WTC11 (cell line): ENCODE measurements around the gene RNGTT. TPM values are rescaled to one million over a fixed set of nuclear protein-coding genes. Genes with fewer than 3 reads are reported as not detected.

Experiments
- ATAC-seq: fragments of 200-7000 bp; cut with Tn5 transposase; 2 replicates; pipeline ENCODE4 v1.10.0; 2021; ENCODE audit warnings: mild to moderate bottlenecking, moderate library complexity
- CTCF ChIA-PET: fragments of 300-600 bp; sonication (Branson Sonifier 250); formaldehyde crosslinking; loops from one replicate; lab custom pipeline; 2021; ENCODE audit warnings: antibody characterized with exemption; lab: Charles Lee
- POLR2A ChIA-PET: fragments of 350-600 bp; sonication (Branson Sonifier 250); formaldehyde crosslinking; loops from one replicate; lab custom pipeline; 2021; ENCODE audit warnings: antibody characterized with exemption; lab: Charles Lee
- DNase-seq: peaks from one replicate; pipeline ENCODE4 v3.0.0; 2021; ENCODE audit warnings: low spot score
- H3K27ac Mint-ChIP-seq: 2 replicates; pipeline ENCODE4 v1.8.0; 2021; ENCODE audit warnings: mixed read lengths
- H3K27me3 Mint-ChIP-seq: 2 replicates; pipeline ENCODE4 v1.8.0; 2021; ENCODE audit warnings: low read depth, mild to moderate bottlenecking, moderate library complexity, mixed read lengths
- H3K36me3 Mint-ChIP-seq: 2 replicates; pipeline ENCODE4 v1.8.0; 2021; ENCODE audit warnings: mixed read lengths
- H3K4me1 Mint-ChIP-seq: 2 replicates; pipeline ENCODE4 v1.8.0; 2022; ENCODE audit warnings: mixed read lengths
- H3K4me3 Mint-ChIP-seq: 2 replicates; pipeline ENCODE4 v1.8.0; 2021; ENCODE audit warnings: mild to moderate bottlenecking, moderate library complexity, mixed read lengths
- H3K9me3 Mint-ChIP-seq: 2 replicates; pipeline ENCODE4 v1.8.0; 2021; ENCODE audit warnings: mixed read lengths
- ATF1 ChIP-seq: sonication (generic); formaldehyde crosslinking; IDR thresholded peaks from 2 replicates; pipeline ENCODE4 v1.8.1; 2023; ENCODE audit warnings: mild to moderate bottlenecking, moderate library complexity, missing genetic modification reagents
- CREB1 ChIP-seq: sonication (generic); formaldehyde crosslinking; IDR thresholded peaks from 2 replicates; pipeline ENCODE4 v1.8.0; 2023; ENCODE audit warnings: mild to moderate bottlenecking, missing genetic modification reagents
- CREM ChIP-seq: sonication (generic); formaldehyde crosslinking; IDR thresholded peaks from 2 replicates; pipeline ENCODE4 v1.8.1; 2022; ENCODE audit warnings: mild to moderate bottlenecking, missing genetic modification reagents, moderate library complexity
- ESRRA ChIP-seq: sonication (generic); formaldehyde crosslinking; IDR thresholded peaks from 2 replicates; pipeline ENCODE4 v1.8.1; 2022; ENCODE audit warnings: mild to moderate bottlenecking, missing genetic modification reagents, borderline replicate concordance
- NFE2L1 ChIP-seq: sonication (generic); formaldehyde crosslinking; IDR thresholded peaks from 2 replicates; pipeline ENCODE4 v1.8.1; 2023; ENCODE audit warnings: missing genetic modification reagents
- NFYB ChIP-seq: sonication (generic); formaldehyde crosslinking; conservative IDR thresholded peaks from 2 replicates; pipeline ENCODE4 v1.8.0; 2022; ENCODE audit warnings: low read depth, missing genetic modification reagents
- RELA ChIP-seq: sonication (generic); formaldehyde crosslinking; IDR thresholded peaks from 2 replicates; pipeline ENCODE4 v1.8.1; 2022; ENCODE audit warnings: missing genetic modification reagents, mild to moderate bottlenecking, borderline replicate concordance
- TCF7 ChIP-seq: sonication (generic); formaldehyde crosslinking; IDR thresholded peaks from 2 replicates; pipeline ENCODE4 v1.8.0; 2022; ENCODE audit warnings: mild to moderate bottlenecking, low read depth, missing genetic modification reagents, moderate library complexity
- TEAD1 ChIP-seq: sonication (generic); formaldehyde crosslinking; IDR thresholded peaks from 2 replicates; pipeline ENCODE4 v1.8.0; 2022; ENCODE audit warnings: mild to moderate bottlenecking, missing genetic modification reagents
- TEAD4 ChIP-seq: sonication (generic); formaldehyde crosslinking; IDR thresholded peaks from 2 replicates; pipeline ENCODE4 v1.8.0; 2022; ENCODE audit warnings: mild to moderate bottlenecking, missing genetic modification reagents
- TP53 ChIP-seq: sonication (generic); formaldehyde crosslinking; IDR thresholded peaks from 2 replicates; pipeline ENCODE4 v1.8.1; 2023; ENCODE audit warnings: mild to moderate bottlenecking, missing genetic modification reagents
- ZNF219 ChIP-seq: sonication (generic); formaldehyde crosslinking; IDR thresholded peaks from 2 replicates; pipeline ENCODE4 v1.8.0; 2023; ENCODE audit warnings: missing genetic modification reagents, mild to moderate bottlenecking, borderline replicate concordance
- total RNA-seq: library from RNA; stranded (reverse); gene quantifications from 3 replicates; pipeline ENCODE4 v1.2.3, GENCODE V29; 2021
- TF ChIP-seq, protein P1 (sequence below): fragments of 250-450 bp; sonication (Bioruptor Pico); conservative IDR thresholded peaks from 2 replicates; pipeline ENCODE4 v1.9.0; 2021; ENCODE audit warnings: mild to moderate bottlenecking
- TF ChIP-seq, protein P2 (sequence below): sonication (generic); formaldehyde crosslinking; IDR thresholded peaks from 2 replicates; pipeline ENCODE4 v1.8.0; 2022; ENCODE audit warnings: mild to moderate bottlenecking, missing genetic modification reagents
- TF ChIP-seq, protein P3 (sequence below): sonication (generic); formaldehyde crosslinking; IDR thresholded peaks from 2 replicates; pipeline ENCODE4 v1.8.1; 2023; ENCODE audit warnings: mild to moderate bottlenecking, missing genetic modification reagents
- TF ChIP-seq, protein P4 (sequence below): sonication (generic); formaldehyde crosslinking; IDR thresholded peaks from 2 replicates; pipeline ENCODE4 v1.8.0; 2023; ENCODE audit warnings: missing genetic modification reagents, mild to moderate bottlenecking, borderline replicate concordance
- TF ChIP-seq, protein P5 (sequence below): sonication (generic); formaldehyde crosslinking; conservative IDR thresholded peaks from 2 replicates; pipeline ENCODE4 v1.8.1; 2022; ENCODE audit warnings: mild to moderate bottlenecking, missing genetic modification reagents

RNGTT gene
- total RNA-seq, 1 experiment from 2014 or later: 20.4 TPM

DNA sequence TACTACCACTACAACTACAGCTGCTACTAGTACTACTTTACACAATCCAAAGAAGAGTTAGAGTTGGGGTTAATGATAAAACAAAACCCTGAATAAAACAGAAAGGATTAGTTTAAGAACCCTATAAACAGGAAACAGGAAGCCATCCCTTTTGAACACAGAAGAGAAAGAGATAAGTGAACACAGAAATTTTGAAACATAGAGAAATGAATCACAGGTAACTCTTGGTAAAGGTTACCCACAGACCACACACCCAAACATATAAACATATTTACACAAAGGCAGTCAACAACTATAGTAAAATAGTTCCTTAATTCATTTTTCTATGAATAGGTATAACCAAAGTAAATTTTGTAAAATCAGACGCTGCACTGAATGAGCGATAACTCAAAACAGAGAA, 98.1 kb downstream of the RNGTT start (continued):
- TF ChIP-seq, protein P1, sequence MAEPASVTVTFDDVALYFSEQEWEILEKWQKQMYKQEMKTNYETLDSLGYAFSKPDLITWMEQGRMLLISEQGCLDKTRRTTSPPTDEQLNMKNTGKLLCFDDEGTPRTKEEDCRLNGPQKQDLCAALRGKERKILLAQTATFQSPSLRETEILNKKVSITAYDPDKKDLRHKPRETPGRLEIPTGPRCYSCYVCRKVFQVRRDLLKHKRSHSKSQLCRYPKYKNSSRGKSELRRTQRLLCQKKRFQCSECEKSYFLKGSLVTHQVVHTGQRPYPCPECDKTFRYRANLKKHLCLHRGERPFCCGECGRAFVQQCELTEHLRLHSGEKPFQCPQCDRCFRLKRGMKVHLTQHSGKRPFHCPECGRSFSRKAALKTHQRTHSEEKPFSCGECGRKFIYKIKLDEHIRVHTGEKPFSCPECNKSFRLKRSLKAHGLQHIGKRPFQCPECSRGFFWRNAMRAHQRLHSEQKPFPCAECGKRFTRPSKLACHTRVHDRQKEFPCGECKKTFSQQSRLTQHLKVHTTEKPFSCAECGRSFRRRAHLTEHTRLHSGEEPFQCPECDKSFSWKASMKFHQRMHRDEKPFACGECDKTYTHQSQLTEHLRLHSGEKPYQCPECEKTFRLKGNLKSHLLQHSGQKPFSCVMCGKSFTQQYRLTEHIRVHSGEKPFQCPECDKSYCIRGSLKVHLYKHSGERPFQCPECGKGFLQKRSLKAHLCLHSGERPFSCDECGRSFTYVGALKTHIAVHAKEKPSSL: no peak
- no peak for TF ChIP-seq RELA (CRISPR knock-in tag)
- no peak for TF ChIP-seq ATF1 (CRISPR knock-in tag)
- TF ChIP-seq, all 79 proteins: peak for 0

DNA sequence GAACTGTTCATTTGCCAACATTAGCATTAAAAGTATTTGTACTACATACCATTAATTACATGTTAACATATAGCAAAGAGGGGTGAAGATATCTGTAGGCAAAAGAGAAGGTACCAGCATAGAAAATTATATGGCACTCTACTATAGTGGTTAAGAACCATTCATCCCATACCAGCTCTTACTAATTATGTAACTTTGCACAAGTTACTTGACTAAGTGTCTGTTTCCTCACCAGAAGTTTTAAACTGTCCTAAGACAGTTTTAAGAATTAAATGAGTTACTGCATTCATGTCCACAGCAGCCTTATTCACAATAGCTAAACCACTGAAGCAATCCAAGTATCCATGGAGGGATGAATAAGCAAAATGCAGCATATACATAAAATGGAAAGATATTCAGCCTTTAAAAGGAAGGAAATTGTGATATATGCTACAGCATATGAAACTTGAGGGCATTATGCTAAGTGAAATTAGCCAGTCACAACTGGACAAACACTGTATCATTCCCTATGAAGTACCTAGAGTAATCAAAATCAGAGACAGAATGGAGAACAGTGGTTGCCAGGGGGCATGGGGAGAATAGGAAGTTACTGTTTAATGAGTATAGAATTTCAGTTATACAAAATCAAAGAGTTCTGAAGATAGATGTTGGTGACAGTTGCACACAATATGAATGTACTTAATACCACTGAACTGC, 98.9 kb downstream of the RNGTT start:
- POLR2A ChIA-PET: no interaction called here
- CTCF ChIA-PET: interaction anchor here (1.6 kb wide), 1 partner anchor 35 kb away, joined by 4 read pairs; no protein-coding TSS in a partner anchor
- H3K4me1 Mint-ChIP-seq: peaks cover 2% of the 10 kb centered on the region; the same call in 1 of the 2 replicates

More for the DNA sequence above, 98.9 kb downstream of the RNGTT start:
- Mint-ChIP-seq H3K4me3 (no peak overlapping the region), H3K9me3 (no peaks in the 10 kb centered on the region), H3K27ac (no peak overlapping the region; the same call in 1 of the 2 replicates), H3K36me3 (no peaks in the 10 kb centered on the region), H3K27me3 (no peaks in the 10 kb centered on the region)
- TF ChIP-seq CREM (CRISPR knock-in tag) (no peak), ESRRA (CRISPR knock-in tag) (no peak), TCF7 (CRISPR knock-in tag) (no peak), TEAD4 (CRISPR knock-in tag) (no peak), NFE2L1 (no peak), ZNF219 (no peak), TEAD1 (CRISPR knock-in tag) (no peak), TP53 (CRISPR knock-in tag) (no peak), CREB1 (CRISPR knock-in tag) (no peak), NFYB (CRISPR knock-in tag) (no peak)
- TF ChIP-seq, protein P2, sequence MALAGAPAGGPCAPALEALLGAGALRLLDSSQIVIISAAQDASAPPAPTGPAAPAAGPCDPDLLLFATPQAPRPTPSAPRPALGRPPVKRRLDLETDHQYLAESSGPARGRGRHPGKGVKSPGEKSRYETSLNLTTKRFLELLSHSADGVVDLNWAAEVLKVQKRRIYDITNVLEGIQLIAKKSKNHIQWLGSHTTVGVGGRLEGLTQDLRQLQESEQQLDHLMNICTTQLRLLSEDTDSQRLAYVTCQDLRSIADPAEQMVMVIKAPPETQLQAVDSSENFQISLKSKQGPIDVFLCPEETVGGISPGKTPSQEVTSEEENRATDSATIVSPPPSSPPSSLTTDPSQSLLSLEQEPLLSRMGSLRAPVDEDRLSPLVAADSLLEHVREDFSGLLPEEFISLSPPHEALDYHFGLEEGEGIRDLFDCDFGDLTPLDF (CRISPR knock-in tag): no peak
- TF ChIP-seq, protein P3, sequence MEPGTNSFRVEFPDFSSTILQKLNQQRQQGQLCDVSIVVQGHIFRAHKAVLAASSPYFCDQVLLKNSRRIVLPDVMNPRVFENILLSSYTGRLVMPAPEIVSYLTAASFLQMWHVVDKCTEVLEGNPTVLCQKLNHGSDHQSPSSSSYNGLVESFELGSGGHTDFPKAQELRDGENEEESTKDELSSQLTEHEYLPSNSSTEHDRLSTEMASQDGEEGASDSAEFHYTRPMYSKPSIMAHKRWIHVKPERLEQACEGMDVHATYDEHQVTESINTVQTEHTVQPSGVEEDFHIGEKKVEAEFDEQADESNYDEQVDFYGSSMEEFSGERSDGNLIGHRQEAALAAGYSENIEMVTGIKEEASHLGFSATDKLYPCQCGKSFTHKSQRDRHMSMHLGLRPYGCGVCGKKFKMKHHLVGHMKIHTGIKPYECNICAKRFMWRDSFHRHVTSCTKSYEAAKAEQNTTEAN (CRISPR knock-in tag): no peak
- TF ChIP-seq, protein P4, sequence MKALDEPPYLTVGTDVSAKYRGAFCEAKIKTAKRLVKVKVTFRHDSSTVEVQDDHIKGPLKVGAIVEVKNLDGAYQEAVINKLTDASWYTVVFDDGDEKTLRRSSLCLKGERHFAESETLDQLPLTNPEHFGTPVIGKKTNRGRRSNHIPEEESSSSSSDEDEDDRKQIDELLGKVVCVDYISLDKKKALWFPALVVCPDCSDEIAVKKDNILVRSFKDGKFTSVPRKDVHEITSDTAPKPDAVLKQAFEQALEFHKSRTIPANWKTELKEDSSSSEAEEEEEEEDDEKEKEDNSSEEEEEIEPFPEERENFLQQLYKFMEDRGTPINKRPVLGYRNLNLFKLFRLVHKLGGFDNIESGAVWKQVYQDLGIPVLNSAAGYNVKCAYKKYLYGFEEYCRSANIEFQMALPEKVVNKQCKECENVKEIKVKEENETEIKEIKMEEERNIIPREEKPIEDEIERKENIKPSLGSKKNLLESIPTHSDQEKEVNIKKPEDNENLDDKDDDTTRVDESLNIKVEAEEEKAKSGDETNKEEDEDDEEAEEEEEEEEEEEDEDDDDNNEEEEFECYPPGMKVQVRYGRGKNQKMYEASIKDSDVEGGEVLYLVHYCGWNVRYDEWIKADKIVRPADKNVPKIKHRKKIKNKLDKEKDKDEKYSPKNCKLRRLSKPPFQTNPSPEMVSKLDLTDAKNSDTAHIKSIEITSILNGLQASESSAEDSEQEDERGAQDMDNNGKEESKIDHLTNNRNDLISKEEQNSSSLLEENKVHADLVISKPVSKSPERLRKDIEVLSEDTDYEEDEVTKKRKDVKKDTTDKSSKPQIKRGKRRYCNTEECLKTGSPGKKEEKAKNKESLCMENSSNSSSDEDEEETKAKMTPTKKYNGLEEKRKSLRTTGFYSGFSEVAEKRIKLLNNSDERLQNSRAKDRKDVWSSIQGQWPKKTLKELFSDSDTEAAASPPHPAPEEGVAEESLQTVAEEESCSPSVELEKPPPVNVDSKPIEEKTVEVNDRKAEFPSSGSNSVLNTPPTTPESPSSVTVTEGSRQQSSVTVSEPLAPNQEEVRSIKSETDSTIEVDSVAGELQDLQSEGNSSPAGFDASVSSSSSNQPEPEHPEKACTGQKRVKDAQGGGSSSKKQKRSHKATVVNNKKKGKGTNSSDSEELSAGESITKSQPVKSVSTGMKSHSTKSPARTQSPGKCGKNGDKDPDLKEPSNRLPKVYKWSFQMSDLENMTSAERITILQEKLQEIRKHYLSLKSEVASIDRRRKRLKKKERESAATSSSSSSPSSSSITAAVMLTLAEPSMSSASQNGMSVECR: no peak
- TF ChIP-seq, protein P5, sequence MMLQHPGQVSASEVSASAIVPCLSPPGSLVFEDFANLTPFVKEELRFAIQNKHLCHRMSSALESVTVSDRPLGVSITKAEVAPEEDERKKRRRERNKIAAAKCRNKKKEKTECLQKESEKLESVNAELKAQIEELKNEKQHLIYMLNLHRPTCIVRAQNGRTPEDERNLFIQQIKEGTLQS (CRISPR knock-in tag): no peak
- ATAC-seq (no peak), DNase-seq (no peak)
